ACHN (cell line): ENCODE data around the gene BICD2.

Source experiments
- DNase-seq: peaks from one replicate; pipeline ENCODE4 v3.0.0-alpha.2; 2015
- in situ Hi-C: cut with HindIII; loops from 2 replicates; pipeline ENCODE4 v1.10.0; 2017; ENCODE audit warnings: low sequenced_read_pairs, low pct_ligation_motif_present, low pct_unique_long_range_greater_than_20kb

Gene BICD2

GRCh38 chr9:92706218-92706940, 58.3 kb downstream of the BICD2 start:
- in situ Hi-C loops, result no loop called here
- DNase-seq, result peak; percentile 44

- in situ Hi-C loops, result no loop called here
- DNase-seq, result no peak
These were observed 60.1 kb downstream of the BICD2 start for GRCh38 chr9:92704528-92704927.

GRCh38 chr9:92696619-92697018, 68.0 kb downstream of the BICD2 start:
- in situ Hi-C loops, result no loop called here
- DNase-seq, result no peak

- in situ Hi-C loops, result no loop called here
- no peak for DNase-seq
These were observed 77.7 kb downstream of the BICD2 start for GRCh38 chr9:92686954-92687353.

- DNase-seq, result no peak
- in situ Hi-C loops, result no loop called here
These were observed 79.6 kb downstream of the BICD2 start for GRCh38 chr9:92685022-92685421.

GRCh38 chr9:92682269-92682668, 82.4 kb downstream of the BICD2 start:
- in situ Hi-C loops, result no loop called here
- DNase-seq, result no peak

- in situ Hi-C loops, result no loop called here
- no peak for DNase-seq
These were observed 84.2 kb downstream of the BICD2 start for GRCh38 chr9:92680166-92681119.

- no peak for DNase-seq
- in situ Hi-C loops, result no loop called here
These were observed 85.0 kb downstream of the BICD2 start for GRCh38 chr9:92679413-92680165.

GRCh38 chr9:92671323-92671722, 93.3 kb downstream of the BICD2 start:
- peak; percentile 32 for DNase-seq
- in situ Hi-C loops, result no loop called here

- in situ Hi-C loops, result no loop called here
- peak; percentile 97 for DNase-seq
These were observed 94.5 kb downstream of the BICD2 start, which contains the start of gene IPPK for GRCh38 chr9:92669890-92670708. Gene IPPK, minus strand, starts transcription at chr9:92670131. Its CDS starts 143 bp downstream, at chr9:92669988.

- peak; percentile 28 for DNase-seq
- in situ Hi-C loops, result no loop called here
These were observed 95.1 kb downstream of the BICD2 start for GRCh38 chr9:92669527-92669889.

GRCh38 chr9:92668746-92669526, 95.7 kb downstream of the BICD2 start:
- peak; percentile 64 for DNase-seq
- in situ Hi-C loops, result no loop called here

GRCh38 chr9:92666912-92667532, 97.6 kb downstream of the BICD2 start:
- in situ Hi-C loops, result no loop called here
- DNase-seq, result no peak

- DNase-seq, result no peak
- in situ Hi-C loops, result no loop called here
These were observed 98.4 kb downstream of the BICD2 start for GRCh38 chr9:92666236-92666635.

GRCh38 chr9:92665836-92666235, 98.8 kb downstream of the BICD2 start:
- DNase-seq, result no peak
- in situ Hi-C loops, result no loop called here

- in situ Hi-C loops, result no loop called here
These were observed 100.1 kb downstream of the BICD2 start for GRCh38 chr9:92664394-92665152.

More at GRCh38 chr9:92664394-92665152, 100.1 kb downstream of the BICD2 start:
- DNase-seq, result no peak
